Stomach (tissue), 9 donors: ENCODE results near the gene USP6NL. TPM values are rescaled to one million over a fixed set of nuclear protein-coding genes. Genes with fewer than 3 reads are reported as not detected.
A peak's percentile ranks its signal among the peaks of the same experiment; 100 is the strongest.

Experiments
- DNase-seq, 2 donors: peaks; one replicate each; pipeline versions ENCODE4 v3.0.0 to v3.0.0-alpha.2; 2013 to 2019
- H3K27ac ChIP-seq, 5 donors: fragments of 200-600 bp in 4 of 5; sonication (generic) in 4 of 5; one replicate each; pipeline ENCODE4 v1.5.1; 2013 to 2019; ENCODE audit warnings: mild to moderate bottlenecking in 1 of 5, moderate library complexity in 1 of 5
- H3K27me3 ChIP-seq, 3 donors: fragments of 200-600 bp; sonication (generic); one replicate each; pipeline ENCODE4 v1.5.1; 2017 to 2019; ENCODE audit warnings: mixed run types in 1 of 3
- H3K36me3 ChIP-seq, 4 donors: fragments of 200-600 bp; sonication (generic); 1 replicate in 3 of 4; 2 replicates in 1 of 4; pipeline ENCODE4 v1.5.1; 2016 to 2019
- H3K4me1 ChIP-seq, 4 donors: fragments of 200-600 bp; sonication (generic); one replicate each; pipeline ENCODE4 v1.5.1; 2016 to 2019
- H3K4me3 ChIP-seq, 4 donors: fragments of 200-600 bp; sonication (generic) in 3 of 4; one replicate each; pipeline ENCODE4 v1.5.1; 2016 to 2019; ENCODE audit warnings: mild to moderate bottlenecking in 1 of 4
- H3K9me3 ChIP-seq, 4 donors: fragments of 200-600 bp; sonication (generic); one replicate each; pipeline ENCODE4 v1.5.1; 2016 to 2019
- CTCF ChIP-seq, 7 experiments: fragments of 450-650 bp in 4 of 7; fragments of 200-600 bp in 3 of 7; sonication (generic) in 3 of 7; IDR thresholded peaks; one replicate each; pipeline ENCODE4 v1.5.1; 2016 to 2019; ENCODE audit warnings: antibody characterized with exemption in 7 of 7, control low read depth in 2 of 7, mild to moderate bottlenecking in 1 of 7
- EP300 ChIP-seq: sonication (generic); formaldehyde crosslinking; IDR thresholded peaks from one replicate; pipeline ENCODE4 v1.6.1; 2017; ENCODE audit warnings: antibody characterized with exemption
- POLR2A ChIP-seq, 4 donors: fragments of 450-650 bp; IDR thresholded peaks; one replicate each; pipeline ENCODE4 v1.6.1; 2016; ENCODE audit warnings: antibody characterized with exemption in 4 of 4, control low read depth in 2 of 4, mild to moderate bottlenecking in 1 of 4, moderate library complexity in 1 of 4
- POLR2AphosphoS5 ChIP-seq, 3 donors: sonication (generic); formaldehyde crosslinking; IDR thresholded peaks; one replicate each; pipeline ENCODE4 v1.6.1; 2016; ENCODE audit warnings: antibody characterized with exemption in 3 of 3
- WGBS, 5 donors: extraction: QIAGEN DNeasy Blood & Tissue Kit in 3 of 5; methylation state at CpG; one replicate each; pipeline versions ENCODE4 v1.1.5 to v1.1.7; 2013 to 2018; 5-methylcytosine and 5-hydroxymethylcytosine counted together
- intact Hi-C: fragments of 100-400 bp; cut with DNase I; formaldehyde crosslinking; loops from one replicate; pipeline ENCODE4 v1.15.1; 2023; ENCODE audit warnings: low total_unique reads
- polyA plus RNA-seq, 3 donors: library from polyadenylated mRNA; stranded (reverse); fragments of 200-250 nt; gene quantifications; one replicate each; pipeline ENCODE4 v1.2.3, GENCODE V29; 2013
- total RNA-seq, 5 donors: library from RNA; depleted of rRNA; stranded (reverse); fragments of >200 nt; gene quantifications; one replicate each; pipeline versions ENCODE4 v1.1.0 to v1.2.3, GENCODE V29; 2014 to 2016
- donor health status: healthy with polysubstance abuse.
- donor health status: Bipolar disorder and iron deficiency.
- donor health status: healthy.

USP6NL gene
- total and polyA plus RNA-seq, 8 donors = 4.7 to 31.5 (median 6.3) TPM

- peak in 1 of 2 donors; percentile 53 for DNase-seq
- H3K4me1 ChIP-seq = peaks cover 6 to 52% (median 29%) of the 10 kb centered on the region in 4 donors
- peak overlapping the region in 2 of 5 donors; percentile 5 to 17 for H3K27ac ChIP-seq
- TF ChIP-seq POLR2AphosphoS5 (IDR thresholded peaks at IDR 0.05) = no peak
- no peak for TF ChIP-seq CTCF (IDR thresholded peaks at IDR 0.05)
- TF ChIP-seq POLR2A (IDR thresholded peaks at IDR 0.05) = no peak
- no peak for TF ChIP-seq EP300
- H3K36me3 ChIP-seq = no peaks in the 10 kb centered on the region
- intact Hi-C loops = no loop called here
- WGBS, 5 donors = 64 to 75% (median 66%) methylated on average over 4 of the region's 4 CpGs
- H3K4me3 ChIP-seq = no peak overlapping the region
- H3K9me3 ChIP-seq = no peaks in the 10 kb centered on the region
- no peaks in the 10 kb centered on the region for H3K27me3 ChIP-seq
Observed at GRCh38 chr10:11532306-11532705, 79.1 kb downstream of the USP6NL start.

- Histone ChIP-seq H3K9me3 (no peaks in the 10 kb centered on the region), H3K27ac (no peak overlapping the region), H3K4me1 (peaks cover 6 to 55% (median 29%) of the 10 kb centered on the region in 4 donors), H3K36me3 (peaks cover 0 to 5% (median 2%) of the 10 kb centered on the region in 4 donors), H3K27me3 (no peaks in the 10 kb centered on the region), H3K4me3 (no peak overlapping the region)
- TF ChIP-seq POLR2AphosphoS5 (IDR thresholded peaks at IDR 0.05) = no peak
- no peak for DNase-seq
- intact Hi-C loops = no loop called here
- 63 to 78% (median 70%) methylated on average over 5 of the region's 5 CpGs for WGBS, 5 donors
Observed at GRCh38 chr10:11530806-11531205, 80.6 kb downstream of the USP6NL start.

DNA sequence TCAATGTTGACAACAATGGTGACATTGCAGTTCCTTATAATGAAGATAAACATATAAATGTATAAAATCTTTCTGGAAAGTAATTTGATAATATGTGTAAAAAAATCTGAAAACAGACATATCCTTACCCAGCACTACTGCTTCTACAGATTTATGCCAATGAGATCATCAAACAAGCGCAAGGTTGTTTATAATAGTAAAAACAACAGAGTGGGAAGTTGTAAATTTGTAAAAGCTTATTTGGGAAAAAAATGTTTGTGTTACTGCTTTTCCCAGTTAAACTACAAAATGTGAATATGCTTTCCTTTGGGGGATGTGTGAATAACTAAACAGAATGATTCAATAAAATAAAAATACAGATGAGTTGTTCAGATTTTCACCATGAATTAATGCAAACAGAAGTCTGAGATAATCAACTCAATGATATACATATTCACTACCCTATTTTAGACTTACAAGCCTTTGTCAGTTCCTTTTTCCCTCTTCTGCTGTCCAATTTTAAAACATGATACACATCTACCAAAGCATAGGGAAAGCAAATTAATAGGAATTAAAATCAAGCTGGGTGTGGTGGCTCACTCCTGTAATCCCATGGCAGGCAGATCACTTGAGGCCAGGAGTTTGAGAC, 82.1 kb downstream of the USP6NL start:
- WGBS, 5 donors = 60 to 88% (median 83%) methylated on average over 1 of the region's 1 CpG
- peaks cover 0 to 8% (median 2%) of the 10 kb centered on the region in 4 donors for H3K36me3 ChIP-seq
- peak overlapping the region in 1 of 5 donors; percentile 45 for H3K27ac ChIP-seq
- no peak for DNase-seq
- no peak overlapping the region for H3K4me3 ChIP-seq
- TF ChIP-seq POLR2AphosphoS5 (IDR thresholded peaks at IDR 0.05) = no peak
- TF ChIP-seq POLR2A (IDR thresholded peaks at IDR 0.05) = no peak
- TF ChIP-seq EP300 = no peak
- TF ChIP-seq CTCF (IDR thresholded peaks at IDR 0.05) = no peak
- intact Hi-C loops = no loop called here
- H3K9me3 ChIP-seq = no peaks in the 10 kb centered on the region
- no peaks in the 10 kb centered on the region for H3K27me3 ChIP-seq
- peaks cover 6 to 55% (median 29%) of the 10 kb centered on the region in 4 donors for H3K4me1 ChIP-seq

DNA sequence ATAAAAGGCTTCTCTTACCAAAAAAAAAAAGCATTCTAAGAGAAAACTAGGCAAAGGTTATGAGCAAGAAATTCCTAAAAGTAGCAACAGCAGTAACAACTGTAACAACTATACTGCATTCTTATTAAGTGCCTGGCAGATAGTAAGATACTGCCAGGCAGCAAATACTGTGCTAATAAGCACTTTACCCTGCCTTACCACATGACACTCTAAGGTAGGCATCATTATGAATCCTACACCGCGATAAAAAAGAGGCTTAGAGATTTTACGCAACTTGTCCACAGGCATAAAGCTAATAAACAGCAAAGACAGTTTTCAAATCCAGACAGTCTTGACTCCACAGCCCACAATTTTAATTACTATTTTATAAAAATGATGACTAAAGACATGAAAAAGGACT, 83.2 kb downstream of the USP6NL start:
- H3K9me3 ChIP-seq = no peaks in the 10 kb centered on the region
- peak overlapping the region in 2 of 4 donors; percentile 9 to 17 for H3K4me3 ChIP-seq
- no peak for DNase-seq
- peaks cover 6 to 47% (median 24%) of the 10 kb centered on the region in 4 donors for H3K4me1 ChIP-seq
- peak overlapping the region in 3 of 5 donors; percentile 10 to 45 (median 26) for H3K27ac ChIP-seq
- intact Hi-C loops = no loop called here
- peaks cover 0 to 8% (median 2%) of the 10 kb centered on the region in 4 donors for H3K36me3 ChIP-seq
- TF ChIP-seq POLR2A (IDR thresholded peaks at IDR 0.05) = no peak
- TF ChIP-seq CTCF (IDR thresholded peaks at IDR 0.05) = no peak
- 85 to 88% (median 85%) methylated on average over 3 of the region's 3 CpGs for WGBS, 5 donors
- no peaks in the 10 kb centered on the region for H3K27me3 ChIP-seq

DNA sequence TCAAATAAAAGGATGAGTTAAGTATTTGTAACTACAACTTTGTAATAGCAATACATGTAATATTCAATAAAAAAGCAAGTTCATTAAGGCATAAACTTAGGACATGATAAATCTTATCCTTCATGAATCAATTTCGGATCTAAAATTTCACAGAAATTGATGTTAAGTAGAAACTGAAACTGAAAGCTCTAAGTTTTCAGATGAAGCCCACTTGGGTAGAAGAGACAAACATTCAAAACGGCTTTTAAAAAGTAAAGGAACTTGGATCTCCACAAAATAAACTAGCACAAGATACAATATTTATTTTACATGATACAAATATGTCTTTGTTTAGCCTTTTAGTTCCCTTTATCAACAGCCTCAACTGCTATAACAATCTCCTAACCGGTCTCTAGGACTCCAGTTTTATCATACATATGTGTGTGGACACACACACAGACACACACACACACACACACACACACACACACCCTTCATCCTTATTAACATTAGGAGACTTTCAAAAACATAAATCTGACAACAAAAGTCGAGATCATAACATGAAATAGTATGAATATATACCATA, 83.7 kb downstream of the USP6NL start:
- H3K36me3 ChIP-seq = peaks cover 0 to 8% (median 2%) of the 10 kb centered on the region in 4 donors
- peaks cover 6 to 48% (median 24%) of the 10 kb centered on the region in 4 donors for H3K4me1 ChIP-seq
- TF ChIP-seq POLR2AphosphoS5 (IDR thresholded peaks at IDR 0.05) = no peak
- no peak for TF ChIP-seq EP300
- TF ChIP-seq POLR2A (IDR thresholded peaks at IDR 0.05) = no peak
- TF ChIP-seq CTCF (IDR thresholded peaks at IDR 0.05) = no peak
- no peak for DNase-seq
- H3K27ac ChIP-seq = peak overlapping the region in 3 of 5 donors; percentile 10 to 45 (median 26)
- WGBS, 5 donors = 14 to 39% (median 20%) methylated on average over 4 of the region's 4 CpGs
- peak overlapping the region in 2 of 4 donors; percentile 9 to 17 for H3K4me3 ChIP-seq
- no peaks in the 10 kb centered on the region for H3K9me3 ChIP-seq
- no peaks in the 10 kb centered on the region for H3K27me3 ChIP-seq
- intact Hi-C loops = no loop called here
